ENCODE measurements around the gene CDK5RAP2. TPM values are rescaled to one million over a fixed set of nuclear protein-coding genes. Genes with fewer than 3 reads are reported as not detected.
"Not testable (repeated sequence)": the region's sequence is repeated elsewhere in the genome, so short reads cannot be mapped to it uniquely, and the experiment has no call there.

CDK5RAP2 gene
- total and polyA plus RNA-seq, 7 donors: 10.6 to 57.8 (median 41.0) TPM

- H3K27ac ChIP-seq: no peak overlapping the region
- TF ChIP-seq EP300 (IDR thresholded peaks at IDR 0.05): no peak
- TF ChIP-seq, protein P1, sequence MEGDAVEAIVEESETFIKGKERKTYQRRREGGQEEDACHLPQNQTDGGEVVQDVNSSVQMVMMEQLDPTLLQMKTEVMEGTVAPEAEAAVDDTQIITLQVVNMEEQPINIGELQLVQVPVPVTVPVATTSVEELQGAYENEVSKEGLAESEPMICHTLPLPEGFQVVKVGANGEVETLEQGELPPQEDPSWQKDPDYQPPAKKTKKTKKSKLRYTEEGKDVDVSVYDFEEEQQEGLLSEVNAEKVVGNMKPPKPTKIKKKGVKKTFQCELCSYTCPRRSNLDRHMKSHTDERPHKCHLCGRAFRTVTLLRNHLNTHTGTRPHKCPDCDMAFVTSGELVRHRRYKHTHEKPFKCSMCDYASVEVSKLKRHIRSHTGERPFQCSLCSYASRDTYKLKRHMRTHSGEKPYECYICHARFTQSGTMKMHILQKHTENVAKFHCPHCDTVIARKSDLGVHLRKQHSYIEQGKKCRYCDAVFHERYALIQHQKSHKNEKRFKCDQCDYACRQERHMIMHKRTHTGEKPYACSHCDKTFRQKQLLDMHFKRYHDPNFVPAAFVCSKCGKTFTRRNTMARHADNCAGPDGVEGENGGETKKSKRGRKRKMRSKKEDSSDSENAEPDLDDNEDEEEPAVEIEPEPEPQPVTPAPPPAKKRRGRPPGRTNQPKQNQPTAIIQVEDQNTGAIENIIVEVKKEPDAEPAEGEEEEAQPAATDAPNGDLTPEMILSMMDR (IDR thresholded peaks at IDR 0.05): no peak
- no peak for TF ChIP-seq POLR2AphosphoS5 (IDR thresholded peaks at IDR 0.05)
- TF ChIP-seq POLR2A (IDR thresholded peaks at IDR 0.05): no peak
- no peaks in the 10 kb centered on the region for H3K9me3 ChIP-seq
- no peaks in the 10 kb centered on the region for H3K4me1 ChIP-seq
- intact Hi-C loops (cut with DNase I): no loop called here
- H3K4me3 ChIP-seq: no peak overlapping the region
- no peak for DNase-seq
- H3K27me3 ChIP-seq: no peaks in the 10 kb centered on the region
- peaks cover 15 to 75% (median 27%) of the 10 kb centered on the region in 4 donors for H3K36me3 ChIP-seq
Observed at GRCh38 chr9:120522032-120522431, 57.9 kb downstream of the CDK5RAP2 start.

DNA sequence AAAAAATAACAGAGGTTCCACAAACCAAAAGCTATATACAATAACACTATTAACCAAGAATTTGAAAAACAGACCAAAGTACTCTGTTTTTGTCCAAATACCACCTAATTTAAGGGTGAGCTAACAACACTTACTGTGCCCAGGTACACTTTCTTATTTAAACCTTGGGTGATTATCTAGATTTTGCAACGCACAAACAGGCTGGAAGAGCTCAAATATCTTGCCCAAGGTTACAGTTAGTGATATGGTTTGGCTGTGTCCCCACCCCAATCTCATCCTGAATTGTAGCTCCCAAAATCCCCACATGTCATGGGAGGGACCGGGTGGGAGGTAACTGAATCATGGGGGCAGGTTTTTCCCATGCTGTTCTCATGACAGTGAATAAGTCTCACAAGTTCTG is 58.9 kb downstream of the CDK5RAP2 start:
- H3K27me3 ChIP-seq: no peaks in the 10 kb centered on the region
- intact Hi-C loops (cut with DNase I): no loop called here
- H3K4me1 ChIP-seq: no peaks in the 10 kb centered on the region
- no peaks in the 10 kb centered on the region for H3K9me3 ChIP-seq
- H3K4me3 ChIP-seq: no peak overlapping the region
- DNase-seq: no peak
- WGBS, 2 donors: 96 to 97% methylated on average over 2 of the region's 2 CpGs
- peaks cover 11 to 75% (median 27%) of the 10 kb centered on the region in 4 donors for H3K36me3 ChIP-seq
- H3K27ac ChIP-seq: no peak overlapping the region
- TF ChIP-seq EP300 (IDR thresholded peaks at IDR 0.05) (no peak), POLR2A (IDR thresholded peaks at IDR 0.05) (no peak), POLR2AphosphoS5 (IDR thresholded peaks at IDR 0.05) (no peak)
- TF ChIP-seq, protein P1 (IDR thresholded peaks at IDR 0.05): no peak

DNA sequence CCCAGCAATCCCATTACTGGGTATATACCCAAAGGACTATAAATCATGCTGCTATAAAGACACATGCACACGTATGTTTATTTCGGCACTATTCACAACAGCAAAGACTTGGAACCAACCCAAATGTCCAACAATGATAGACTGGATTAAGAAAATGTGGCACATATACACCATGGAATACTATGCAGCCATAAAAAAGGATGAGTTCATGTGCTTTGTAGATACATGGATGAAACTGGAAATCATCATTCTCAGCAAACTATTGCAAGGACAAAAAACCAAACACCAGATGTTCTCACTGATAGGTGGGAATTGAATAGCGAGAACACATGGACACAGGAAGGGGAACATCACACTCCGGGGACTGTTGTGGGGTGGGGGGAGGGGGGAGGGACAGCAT is 64.0 kb downstream of the CDK5RAP2 start:
- H3K4me1 ChIP-seq; H3K9me3 ChIP-seq; H3K4me3 ChIP-seq; H3K27me3 ChIP-seq; intact Hi-C loops (cut with DNase I); DNase-seq; H3K27ac ChIP-seq: not testable (repeated sequence)
- H3K36me3 ChIP-seq: peaks cover 6 to 75% (median 15%) of the 10 kb centered on the region in 4 donors
- WGBS, 2 donors: 96 to 97% methylated on average over 4 of the region's 4 CpGs

DNA sequence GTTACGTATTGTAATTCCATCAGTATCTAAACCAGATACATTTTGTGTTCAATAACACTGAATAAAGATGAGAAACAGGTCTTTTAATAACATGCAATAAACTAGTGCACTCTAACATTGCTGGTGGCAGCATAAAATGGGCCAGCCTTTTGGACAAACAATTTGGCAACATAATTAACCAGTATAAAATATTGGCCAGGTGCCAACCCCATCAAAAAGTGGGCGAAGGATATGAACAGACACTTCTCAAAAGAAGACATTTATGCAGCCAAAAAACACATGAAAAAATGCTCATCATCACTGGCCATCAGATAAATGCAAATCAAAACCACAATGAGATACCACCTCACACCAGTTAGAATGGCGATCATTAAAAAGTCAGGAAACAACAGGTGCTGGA is 64.5 kb downstream of the CDK5RAP2 start:
- H3K27ac ChIP-seq; DNase-seq; intact Hi-C loops (cut with DNase I); H3K9me3 ChIP-seq; H3K4me1 ChIP-seq; H3K4me3 ChIP-seq; H3K27me3 ChIP-seq: not testable (repeated sequence)
- 72 to 87% methylated on average over 3 of the region's 3 CpGs for WGBS, 2 donors
- H3K36me3 ChIP-seq: peaks cover 6 to 80% (median 15%) of the 10 kb centered on the region in 4 donors

DNA sequence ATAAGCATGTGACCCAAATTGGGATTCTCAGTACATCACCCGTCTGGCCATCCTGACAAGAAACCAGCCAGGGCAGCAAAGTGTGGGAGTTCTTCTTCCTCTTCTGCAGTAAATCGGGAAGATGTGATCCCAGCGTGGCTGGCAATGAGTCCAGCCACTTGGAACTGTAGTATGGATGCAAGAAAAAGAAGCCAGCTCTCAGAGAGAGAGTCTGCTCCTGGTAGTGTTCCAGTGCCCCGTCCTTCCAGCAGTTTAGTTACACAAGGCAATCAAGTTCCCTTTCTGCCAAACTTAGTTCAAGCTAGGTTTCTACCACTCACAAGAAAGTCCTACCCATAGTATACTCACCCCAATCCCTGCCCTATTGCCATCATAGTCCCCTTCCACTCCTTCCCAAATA is 65.6 kb downstream of the CDK5RAP2 start:
- intact Hi-C loops (cut with DNase I): no loop called here
- Histone ChIP-seq H3K36me3 (peaks cover 6 to 75% (median 15%) of the 10 kb centered on the region in 4 donors), H3K27ac (no peak overlapping the region), H3K9me3 (no peaks in the 10 kb centered on the region), H3K4me1 (no peaks in the 10 kb centered on the region), H3K4me3 (no peak overlapping the region), H3K27me3 (no peaks in the 10 kb centered on the region)
- no peak for DNase-seq
- TF ChIP-seq POLR2A (IDR thresholded peaks at IDR 0.05): no peak
- TF ChIP-seq, protein P1 (IDR thresholded peaks at IDR 0.05): no peak
- no peak for TF ChIP-seq POLR2AphosphoS5 (IDR thresholded peaks at IDR 0.05)
- no peak for TF ChIP-seq EP300 (IDR thresholded peaks at IDR 0.05)
- 98% methylated on average over 4 of the region's 4 CpGs for WGBS, 2 donors

GRCh38 chr9:120513825-120514396 is 66.1 kb downstream of the CDK5RAP2 start:
- intact Hi-C loops (cut with DNase I): no loop called here
- Histone ChIP-seq H3K27me3 (no peaks in the 10 kb centered on the region), H3K27ac (no peak overlapping the region), H3K36me3 (peaks cover 6 to 79% (median 15%) of the 10 kb centered on the region in 4 donors), H3K4me3 (no peak overlapping the region), H3K4me1 (no peaks in the 10 kb centered on the region), H3K9me3 (no peaks in the 10 kb centered on the region)
- DNase-seq: no peak
- TF ChIP-seq POLR2A (IDR thresholded peaks at IDR 0.05) (no peak), EP300 (IDR thresholded peaks at IDR 0.05) (no peak), POLR2AphosphoS5 (IDR thresholded peaks at IDR 0.05) (no peak)
- TF ChIP-seq, protein P1 (IDR thresholded peaks at IDR 0.05): no peak
- WGBS, 2 donors: 95 to 97% methylated on average over 4 of the region's 4 CpGs

Measured in sigmoid colon (tissue), 7 donors.